22Rv1 (cell line): ENCODE data around the gene PCDHB11.
"Not testable (repeated sequence)": the region's sequence is repeated elsewhere in the genome, so short reads cannot be mapped to it uniquely, and the experiment has no call there.

Source experiments
- ZFX ChIP-seq: fragments of 450-650 bp; IDR thresholded peaks from 2 replicates; pipeline ENCODE4 v1.6.1; 2017; ENCODE audit warnings: antibody characterized with exemption, borderline replicate concordance
- TF ChIP-seq, protein P1 (sequence below): fragments of 450-650 bp; IDR thresholded peaks from 2 replicates; pipeline ENCODE4 v1.5.1; 2017; ENCODE audit warnings: mild to moderate bottlenecking

DNA sequence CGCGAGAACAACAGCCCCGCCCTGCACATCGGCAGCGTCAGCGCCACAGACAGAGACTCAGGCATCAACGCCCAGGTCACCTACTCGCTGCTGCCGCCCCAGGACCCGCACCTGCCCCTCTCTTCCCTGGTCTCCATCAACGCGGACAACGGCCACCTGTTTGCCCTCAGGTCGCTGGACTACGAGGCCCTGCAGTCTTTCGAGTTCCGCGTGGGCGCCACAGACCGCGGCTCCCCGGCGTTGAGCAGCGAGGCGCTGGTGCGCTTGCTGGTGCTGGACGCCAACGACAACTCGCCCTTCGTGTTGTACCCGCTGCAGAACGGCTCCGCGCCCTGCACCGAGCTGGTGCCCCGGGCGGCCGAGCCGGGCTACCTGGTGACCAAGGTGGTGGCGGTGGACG lies 47.8 kb upstream of the PCDHB11 start:
- TF ChIP-seq, protein P1, sequence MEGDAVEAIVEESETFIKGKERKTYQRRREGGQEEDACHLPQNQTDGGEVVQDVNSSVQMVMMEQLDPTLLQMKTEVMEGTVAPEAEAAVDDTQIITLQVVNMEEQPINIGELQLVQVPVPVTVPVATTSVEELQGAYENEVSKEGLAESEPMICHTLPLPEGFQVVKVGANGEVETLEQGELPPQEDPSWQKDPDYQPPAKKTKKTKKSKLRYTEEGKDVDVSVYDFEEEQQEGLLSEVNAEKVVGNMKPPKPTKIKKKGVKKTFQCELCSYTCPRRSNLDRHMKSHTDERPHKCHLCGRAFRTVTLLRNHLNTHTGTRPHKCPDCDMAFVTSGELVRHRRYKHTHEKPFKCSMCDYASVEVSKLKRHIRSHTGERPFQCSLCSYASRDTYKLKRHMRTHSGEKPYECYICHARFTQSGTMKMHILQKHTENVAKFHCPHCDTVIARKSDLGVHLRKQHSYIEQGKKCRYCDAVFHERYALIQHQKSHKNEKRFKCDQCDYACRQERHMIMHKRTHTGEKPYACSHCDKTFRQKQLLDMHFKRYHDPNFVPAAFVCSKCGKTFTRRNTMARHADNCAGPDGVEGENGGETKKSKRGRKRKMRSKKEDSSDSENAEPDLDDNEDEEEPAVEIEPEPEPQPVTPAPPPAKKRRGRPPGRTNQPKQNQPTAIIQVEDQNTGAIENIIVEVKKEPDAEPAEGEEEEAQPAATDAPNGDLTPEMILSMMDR = not testable (repeated sequence)
- TF ChIP-seq ZFX = not testable (repeated sequence)
